GM10248 (cell line): ENCODE data around the gene MNDA.

Experiments
- CTCF ChIA-PET: fragments of 300-600 bp; sonication (Branson Sonifier 250); formaldehyde crosslinking; extraction: SDS; loops from one replicate; lab custom pipeline; 2021; ENCODE audit warnings: antibody characterized with exemption; lab: Yijun Ruan, JAX
- POLR2A ChIA-PET: fragments of 350-650 bp; sonication (Branson Sonifier 250); formaldehyde crosslinking; extraction: SDS; loops from one replicate; lab custom pipeline; 2020; ENCODE audit warnings: antibody characterized with exemption; lab: Yijun Ruan, JAX
- DNase-seq: peaks from one replicate; pipeline ENCODE4 v3.0.0; 2012; ENCODE audit errors: extremely low spot score
- CTCF ChIP-seq: IDR thresholded peaks from 2 replicates; pipeline ENCODE4 v1.5.1; 2012; ENCODE audit warnings: mild to moderate bottlenecking, low read depth; ENCODE audit errors: extremely low read depth, missing control alignments, control extremely low read depth

The MNDA gene

GRCh38 chr1:158803678-158804077 is 27.5 kb upstream of the MNDA start:
- ChIA-PET CTCF (no interaction called here), POLR2A (no interaction called here)
- TF ChIP-seq CTCF: no peak
- DNase-seq: no peak

GRCh38 chr1:158806916-158807536 is 24.1 kb upstream of the MNDA start:
- ChIA-PET CTCF (interaction anchor here (1.0 kb wide), 1 partner anchor 14 kb away, joined by 4 read pairs; no protein-coding TSS in a partner anchor), POLR2A (no interaction called here)
- DNase-seq: no peak
- no peak for TF ChIP-seq CTCF

GRCh38 chr1:158809256-158809655 is 21.9 kb upstream of the MNDA start:
- POLR2A ChIA-PET: no interaction called here
- CTCF ChIA-PET: interaction anchor here (1.2 to 1.3 kb wide), 2 partner anchors 14 to 16 kb away, joined by 3 to 5 read pairs; no protein-coding TSS in a partner anchor

GRCh38 chr1:158809862-158810261 is 21.3 kb upstream of the MNDA start:
- DNase-seq: no peak
- no peak for TF ChIP-seq CTCF
- POLR2A ChIA-PET: no interaction called here
- CTCF ChIA-PET: interaction anchor here (1.3 kb wide), 1 partner anchor 17 kb away, joined by 5 read pairs; no protein-coding TSS in a partner anchor

More at GRCh38 chr1:158809256-158809655, 21.9 kb upstream of the MNDA start:
- TF ChIP-seq CTCF: no peak
- DNase-seq: no peak

- CTCF ChIA-PET: no interaction called here
- POLR2A ChIA-PET: no interaction called here
- no peak for TF ChIP-seq CTCF
- no peak for DNase-seq
These were observed 20.8 kb upstream of the MNDA start for GRCh38 chr1:158810311-158810710.

GRCh38 chr1:158812336-158812735 is 18.8 kb upstream of the MNDA start:
- POLR2A ChIA-PET: no interaction called here
- CTCF ChIA-PET: no interaction called here

More at GRCh38 chr1:158812336-158812735, 18.8 kb upstream of the MNDA start:
- no peak for DNase-seq
- no peak for TF ChIP-seq CTCF
